ENCODE data around the gene COPG1.

COPG1 gene, protein sequence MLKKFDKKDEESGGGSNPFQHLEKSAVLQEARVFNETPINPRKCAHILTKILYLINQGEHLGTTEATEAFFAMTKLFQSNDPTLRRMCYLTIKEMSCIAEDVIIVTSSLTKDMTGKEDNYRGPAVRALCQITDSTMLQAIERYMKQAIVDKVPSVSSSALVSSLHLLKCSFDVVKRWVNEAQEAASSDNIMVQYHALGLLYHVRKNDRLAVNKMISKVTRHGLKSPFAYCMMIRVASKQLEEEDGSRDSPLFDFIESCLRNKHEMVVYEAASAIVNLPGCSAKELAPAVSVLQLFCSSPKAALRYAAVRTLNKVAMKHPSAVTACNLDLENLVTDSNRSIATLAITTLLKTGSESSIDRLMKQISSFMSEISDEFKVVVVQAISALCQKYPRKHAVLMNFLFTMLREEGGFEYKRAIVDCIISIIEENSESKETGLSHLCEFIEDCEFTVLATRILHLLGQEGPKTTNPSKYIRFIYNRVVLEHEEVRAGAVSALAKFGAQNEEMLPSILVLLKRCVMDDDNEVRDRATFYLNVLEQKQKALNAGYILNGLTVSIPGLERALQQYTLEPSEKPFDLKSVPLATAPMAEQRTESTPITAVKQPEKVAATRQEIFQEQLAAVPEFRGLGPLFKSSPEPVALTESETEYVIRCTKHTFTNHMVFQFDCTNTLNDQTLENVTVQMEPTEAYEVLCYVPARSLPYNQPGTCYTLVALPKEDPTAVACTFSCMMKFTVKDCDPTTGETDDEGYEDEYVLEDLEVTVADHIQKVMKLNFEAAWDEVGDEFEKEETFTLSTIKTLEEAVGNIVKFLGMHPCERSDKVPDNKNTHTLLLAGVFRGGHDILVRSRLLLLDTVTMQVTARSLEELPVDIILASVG

GRCh38 chr3:129249284-129250065 is at the start of gene COPG1:
Gene COPG1, plus strand, starts transcription at chr3:129249606. Its CDS starts 104 bp downstream, at chr3:129249710.
- Histone ChIP-seq H3K27me3 (ENCODE audit: insufficient read depth, low read depth, severe bottlenecking) (no peaks in the 10 kb centered on the region), H3K4me3 (ENCODE audit: low read depth, low read length) (peak within 1 kb of the TSS; percentile 66), H3K9me3 (ENCODE audit: severe bottlenecking) (no peaks in the 10 kb centered on the region), H3K36me3 (peaks cover 25% of the 10 kb centered on the region), H3K27ac (peak within 1 kb of the TSS; percentile 83)
- TF ChIP-seq, protein P1, sequence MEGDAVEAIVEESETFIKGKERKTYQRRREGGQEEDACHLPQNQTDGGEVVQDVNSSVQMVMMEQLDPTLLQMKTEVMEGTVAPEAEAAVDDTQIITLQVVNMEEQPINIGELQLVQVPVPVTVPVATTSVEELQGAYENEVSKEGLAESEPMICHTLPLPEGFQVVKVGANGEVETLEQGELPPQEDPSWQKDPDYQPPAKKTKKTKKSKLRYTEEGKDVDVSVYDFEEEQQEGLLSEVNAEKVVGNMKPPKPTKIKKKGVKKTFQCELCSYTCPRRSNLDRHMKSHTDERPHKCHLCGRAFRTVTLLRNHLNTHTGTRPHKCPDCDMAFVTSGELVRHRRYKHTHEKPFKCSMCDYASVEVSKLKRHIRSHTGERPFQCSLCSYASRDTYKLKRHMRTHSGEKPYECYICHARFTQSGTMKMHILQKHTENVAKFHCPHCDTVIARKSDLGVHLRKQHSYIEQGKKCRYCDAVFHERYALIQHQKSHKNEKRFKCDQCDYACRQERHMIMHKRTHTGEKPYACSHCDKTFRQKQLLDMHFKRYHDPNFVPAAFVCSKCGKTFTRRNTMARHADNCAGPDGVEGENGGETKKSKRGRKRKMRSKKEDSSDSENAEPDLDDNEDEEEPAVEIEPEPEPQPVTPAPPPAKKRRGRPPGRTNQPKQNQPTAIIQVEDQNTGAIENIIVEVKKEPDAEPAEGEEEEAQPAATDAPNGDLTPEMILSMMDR (IDR thresholded peaks at IDR 0.05; ENCODE audit: low read depth, low read length) = no peak
- peak; percentile 85 for DNase-seq

GRCh38 chr3:129204473-129204872 is 44.9 kb upstream of the COPG1 start:
- TF ChIP-seq, protein P1 (IDR thresholded peaks at IDR 0.05; ENCODE audit: low read depth, low read length) = no peak
- H3K27me3 ChIP-seq (ENCODE audit: insufficient read depth, low read depth, severe bottlenecking) = no peaks in the 10 kb centered on the region
- H3K27ac ChIP-seq = no peak overlapping the region
- no peak for DNase-seq
- no peaks in the 10 kb centered on the region for H3K9me3 ChIP-seq (ENCODE audit: severe bottlenecking)
- no peak overlapping the region for H3K4me3 ChIP-seq (ENCODE audit: low read depth, low read length)
- H3K36me3 ChIP-seq = no peaks in the 10 kb centered on the region

GRCh38 chr3:129205109-129205832 is 44.1 kb upstream of the COPG1 start:
- H3K27ac ChIP-seq = no peak overlapping the region
- TF ChIP-seq, protein P1 (IDR thresholded peaks at IDR 0.05; ENCODE audit: low read depth, low read length) = no peak
- DNase-seq = no peak
- no peaks in the 10 kb centered on the region for H3K27me3 ChIP-seq (ENCODE audit: insufficient read depth, low read depth, severe bottlenecking)
- H3K9me3 ChIP-seq (ENCODE audit: severe bottlenecking) = no peaks in the 10 kb centered on the region
- no peak overlapping the region for H3K4me3 ChIP-seq (ENCODE audit: low read depth, low read length)
- H3K36me3 ChIP-seq = no peaks in the 10 kb centered on the region

GRCh38 chr3:129207479-129207878 is 41.9 kb upstream of the COPG1 start:
- DNase-seq = no peak
- Histone ChIP-seq H3K36me3 (no peaks in the 10 kb centered on the region), H3K27me3 (ENCODE audit: insufficient read depth, low read depth, severe bottlenecking) (no peaks in the 10 kb centered on the region), H3K27ac (no peak overlapping the region), H3K9me3 (ENCODE audit: severe bottlenecking) (no peaks in the 10 kb centered on the region), H3K4me3 (ENCODE audit: low read depth, low read length) (no peak overlapping the region)
- TF ChIP-seq, protein P1 (IDR thresholded peaks at IDR 0.05; ENCODE audit: low read depth, low read length) = no peak

DNA sequence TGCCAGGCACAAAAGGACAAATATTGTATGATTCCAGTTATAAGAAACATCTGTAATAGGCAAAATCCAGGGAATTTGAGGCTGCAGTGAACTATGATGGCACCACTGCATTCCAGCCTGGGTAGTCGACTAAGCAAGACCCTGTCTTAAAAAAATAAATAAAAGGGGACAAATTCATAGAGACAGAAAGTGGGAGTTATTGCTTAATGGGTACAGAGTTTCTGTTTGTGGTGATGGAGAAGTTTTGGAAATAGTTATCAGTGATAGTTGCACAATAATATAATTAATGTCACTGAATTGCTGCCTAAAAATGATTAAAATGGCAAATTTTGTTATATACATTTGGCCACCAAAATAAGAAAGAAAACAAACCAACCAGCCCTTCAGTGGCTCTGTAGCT is 38.1 kb upstream of the COPG1 start:
- Histone ChIP-seq H3K36me3 (no peaks in the 10 kb centered on the region), H3K27ac (no peak overlapping the region), H3K27me3 (ENCODE audit: insufficient read depth, low read depth, severe bottlenecking) (no peaks in the 10 kb centered on the region), H3K4me3 (ENCODE audit: low read depth, low read length) (no peak overlapping the region), H3K9me3 (ENCODE audit: severe bottlenecking) (no peaks in the 10 kb centered on the region)
- DNase-seq = no peak
- TF ChIP-seq, protein P1 (IDR thresholded peaks at IDR 0.05; ENCODE audit: low read depth, low read length) = no peak

All from WERI-Rb-1 (cell line).